Measurements from ENCODE around the gene ISCA2. TPM values are rescaled to one million over a fixed set of nuclear protein-coding genes. Genes with fewer than 3 reads are reported as not detected.
"Not testable (repeated sequence)": the region's sequence is repeated elsewhere in the genome, so short reads cannot be mapped to it uniquely, and the experiment has no call there.

The ISCA2 gene, protein sequence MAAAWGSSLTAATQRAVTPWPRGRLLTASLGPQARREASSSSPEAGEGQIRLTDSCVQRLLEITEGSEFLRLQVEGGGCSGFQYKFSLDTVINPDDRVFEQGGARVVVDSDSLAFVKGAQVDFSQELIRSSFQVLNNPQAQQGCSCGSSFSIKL
- 42.4 TPM for total RNA-seq (ENCODE audit: insufficient read depth, low replicate concordance)

DNA sequence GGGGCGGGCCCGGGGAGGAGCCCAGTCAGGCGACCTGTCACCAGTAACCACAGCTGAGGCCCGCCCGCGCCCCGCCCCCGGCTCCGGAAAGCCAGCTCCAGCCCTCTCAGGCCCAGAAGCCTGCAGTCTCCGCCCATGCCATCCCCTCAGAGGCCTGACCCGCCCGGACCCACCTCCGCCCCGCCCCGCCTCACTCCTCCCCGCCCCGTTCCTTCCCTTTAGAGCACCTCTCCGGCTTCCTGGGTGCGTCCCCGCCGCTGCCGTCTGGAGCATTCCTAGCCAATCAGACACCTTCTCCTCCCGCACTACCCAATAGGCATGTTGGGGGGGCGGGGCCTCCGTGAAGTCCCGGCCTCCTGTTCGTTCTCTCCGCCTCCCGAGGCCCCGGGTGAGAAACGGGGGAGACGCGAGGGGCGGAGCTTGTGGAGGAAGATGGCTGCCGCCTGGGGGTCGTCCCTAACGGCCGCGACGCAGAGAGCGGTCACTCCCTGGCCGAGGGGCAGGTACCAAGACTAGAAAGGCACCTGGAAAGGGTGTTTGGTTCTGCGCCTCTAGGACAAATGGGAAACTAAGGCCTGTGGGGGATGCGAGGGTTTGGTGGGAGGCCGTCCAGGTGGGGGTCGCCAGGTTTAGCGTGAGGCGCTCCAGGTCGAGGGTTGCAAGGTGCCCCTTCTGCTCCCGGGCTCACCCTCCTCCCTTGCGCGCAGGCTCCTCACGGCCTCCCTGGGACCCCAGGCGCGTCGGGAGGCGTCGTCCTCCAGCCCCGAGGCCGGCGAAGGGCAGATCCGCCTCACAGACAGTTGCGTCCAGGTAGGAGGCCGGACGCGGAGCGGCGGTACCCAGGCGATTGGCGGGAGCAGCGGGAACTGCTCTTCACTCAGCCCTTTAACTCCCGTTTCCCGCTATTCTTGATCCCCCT, at the start of gene ISCA2:
Gene ISCA2 (plus strand): TSS at position 423 of the 919 bp plus-strand sequence. CDS start 10 bp downstream, at position 433.
- peak; percentile 100 for DNase-seq (ENCODE audit: low spot score)

DNA sequence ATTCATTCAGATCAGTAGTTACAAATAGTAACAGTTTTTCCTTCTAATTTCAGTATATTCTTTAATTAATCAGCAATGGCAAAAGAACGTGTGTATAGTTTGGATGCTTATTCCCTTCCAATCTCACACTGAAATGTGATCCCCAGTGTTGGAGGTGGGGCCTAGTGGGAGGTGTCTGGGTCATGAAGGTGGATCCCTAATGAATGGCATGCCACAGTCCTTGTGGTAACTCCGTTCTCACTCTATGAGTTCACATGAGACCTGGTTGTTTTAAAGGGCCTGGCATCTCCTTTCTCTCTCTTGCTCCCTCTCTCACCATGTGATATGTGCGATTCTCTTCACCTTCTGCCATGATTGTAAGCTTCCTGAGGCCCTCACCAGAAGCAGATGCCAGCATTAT, 48.7 kb upstream of the ISCA2 start:
- DNase-seq (ENCODE audit: low spot score): no peak

DNA sequence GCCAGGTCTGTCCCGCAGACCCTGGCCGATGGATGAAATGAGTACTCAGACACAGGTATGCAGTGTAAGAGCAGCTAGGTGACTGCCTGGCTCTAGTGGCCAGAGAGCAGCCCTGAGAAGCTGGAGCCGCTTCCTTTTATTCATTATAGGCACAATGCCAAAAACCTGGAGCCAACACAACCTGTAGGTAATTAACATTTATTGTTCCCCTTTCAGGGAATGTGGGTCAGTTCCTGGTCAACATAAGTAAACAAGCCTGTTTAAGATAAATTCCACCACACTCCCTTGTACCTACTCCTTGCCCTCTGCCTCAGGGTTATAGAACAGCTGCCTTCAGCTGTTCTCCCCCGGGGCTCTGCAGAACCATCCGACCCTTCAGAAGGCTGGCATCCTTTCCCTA, 39.2 kb upstream of the ISCA2 start:
- not testable (repeated sequence) for DNase-seq (ENCODE audit: low spot score)

DNA sequence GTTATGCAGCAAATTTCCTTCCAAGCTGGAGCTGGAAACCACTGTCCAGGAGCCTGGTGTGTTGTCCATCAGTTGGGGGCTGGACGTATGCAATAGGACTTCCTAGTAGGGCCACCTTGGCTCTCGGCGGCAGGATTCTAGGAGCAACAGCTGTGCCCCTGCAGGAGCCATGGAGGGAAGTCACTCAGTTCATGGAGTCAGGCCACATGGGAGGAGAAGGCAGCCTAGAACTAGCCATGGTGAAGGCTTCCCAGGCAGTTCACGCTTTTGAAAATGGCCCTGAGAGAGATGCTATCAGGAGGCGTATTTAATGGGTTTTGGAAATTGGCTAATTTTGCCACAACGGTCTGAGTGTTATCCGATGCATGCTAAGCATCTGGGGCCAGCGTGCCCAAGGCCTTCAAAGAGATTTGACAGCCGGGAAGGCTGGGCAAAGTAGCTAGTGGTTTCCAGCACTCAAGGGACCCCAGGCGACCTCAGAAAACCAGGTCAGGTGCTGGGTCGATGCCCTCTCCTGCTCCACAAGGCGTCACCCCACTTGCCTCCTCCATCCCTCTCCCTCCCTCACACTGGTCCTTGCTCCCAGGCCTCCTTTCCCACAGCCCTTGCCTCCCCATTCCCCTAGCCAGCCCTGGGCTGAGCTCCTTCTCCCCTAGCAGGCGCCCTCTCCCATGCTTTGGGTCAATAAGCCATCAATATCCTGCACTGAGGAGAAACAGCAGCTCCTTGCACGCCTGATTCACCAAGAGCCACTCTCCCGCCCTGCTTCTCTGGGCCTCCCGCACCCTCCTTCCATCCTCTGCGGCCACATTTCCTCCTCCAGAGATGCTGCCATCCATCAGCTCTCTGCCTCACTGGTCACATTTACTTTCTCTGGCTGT, 36.6 kb upstream of the ISCA2 start:
- no peak for DNase-seq (ENCODE audit: low spot score)

DNA sequence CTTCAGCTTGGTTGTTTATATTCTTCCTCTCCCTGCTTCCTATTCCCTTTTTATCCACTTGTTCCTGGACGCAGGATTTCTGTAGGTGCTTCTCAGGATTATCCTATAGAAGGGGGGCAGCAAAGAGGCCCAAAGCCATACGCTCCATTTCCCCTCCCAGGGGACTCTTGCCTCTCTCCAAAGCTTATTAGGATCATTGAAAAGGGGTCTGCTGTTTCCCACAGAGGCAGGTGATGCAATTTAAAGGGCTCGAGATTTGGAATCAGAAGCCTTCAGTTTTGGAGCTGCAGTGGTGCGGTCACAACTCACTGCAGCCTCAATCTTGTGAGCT, 36.0 kb upstream of the ISCA2 start:
- DNase-seq (ENCODE audit: low spot score): no peak

DNA sequence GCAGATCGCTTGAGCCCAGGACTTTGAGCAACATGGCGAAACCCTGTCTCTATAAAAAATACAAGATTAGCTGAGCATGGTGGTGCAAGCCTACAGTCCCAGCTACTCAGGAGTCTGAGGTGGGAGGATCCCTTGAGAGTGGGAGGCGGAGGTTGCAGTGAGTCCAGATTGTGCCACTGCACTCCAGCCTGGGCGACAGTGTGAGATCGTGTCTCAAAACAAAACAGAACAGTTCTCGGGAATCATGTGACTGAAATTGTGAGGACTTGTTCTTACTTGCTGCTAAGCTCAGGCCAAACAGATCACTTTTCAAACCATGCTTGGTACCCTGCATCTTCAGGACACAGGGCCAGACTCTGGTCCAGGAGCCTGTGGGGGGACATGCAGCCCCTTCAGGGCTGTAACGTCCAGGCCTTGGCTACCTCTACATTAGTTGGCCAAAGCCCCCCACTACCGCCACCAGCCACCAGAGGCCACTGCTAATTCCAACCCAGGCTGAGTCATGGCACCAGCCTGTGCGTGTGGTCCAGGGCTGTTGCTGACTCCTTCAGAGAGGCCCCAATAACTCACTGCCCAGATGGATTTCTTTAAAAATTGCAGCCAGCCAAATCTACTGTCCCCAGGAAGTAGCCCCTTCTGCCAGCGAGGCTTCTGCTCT, 34.1 kb upstream of the ISCA2 start:
- DNase-seq (ENCODE audit: low spot score): peak; percentile 10

DNA sequence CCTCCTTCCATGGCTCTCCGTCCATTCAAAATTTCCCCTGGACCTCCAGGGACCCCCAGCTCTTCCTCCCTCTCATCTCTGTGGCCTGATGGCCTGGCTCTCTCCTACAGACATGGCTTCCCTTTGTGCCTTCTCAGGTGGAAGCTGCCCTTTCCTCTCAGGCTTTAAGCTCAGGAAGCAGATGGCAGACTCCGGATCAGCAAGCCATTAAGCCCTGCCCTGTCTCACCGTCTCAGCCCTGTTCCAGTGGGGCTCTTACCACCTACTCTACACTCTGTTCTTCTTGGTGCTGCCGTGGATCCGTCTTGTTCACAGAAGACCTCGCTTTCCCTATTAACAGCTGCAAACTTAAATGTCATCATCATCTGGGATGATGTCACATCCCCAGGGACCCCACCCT, 33.6 kb upstream of the ISCA2 start:
- no peak for DNase-seq (ENCODE audit: low spot score)

DNA sequence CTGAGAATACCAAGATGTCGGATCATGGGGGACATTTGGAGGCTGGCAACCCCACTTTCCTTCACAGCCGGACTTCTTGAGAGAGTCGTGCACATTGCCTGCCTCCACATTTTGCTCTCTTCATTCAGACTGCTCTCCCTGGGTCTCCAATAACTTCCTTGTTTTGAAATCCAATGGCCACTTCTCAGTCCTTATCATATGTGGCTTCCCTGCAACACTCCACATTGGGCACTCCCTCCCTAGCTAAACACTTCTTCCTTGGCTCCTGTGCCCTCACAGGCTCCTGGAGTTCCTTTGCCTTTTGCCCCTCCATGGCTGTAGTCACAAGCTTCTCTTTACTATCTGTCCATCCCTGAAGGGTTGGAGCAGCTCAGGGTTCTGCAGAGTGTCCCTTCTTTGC, 30.6 kb upstream of the ISCA2 start:
- DNase-seq (ENCODE audit: low spot score): no peak

DNA sequence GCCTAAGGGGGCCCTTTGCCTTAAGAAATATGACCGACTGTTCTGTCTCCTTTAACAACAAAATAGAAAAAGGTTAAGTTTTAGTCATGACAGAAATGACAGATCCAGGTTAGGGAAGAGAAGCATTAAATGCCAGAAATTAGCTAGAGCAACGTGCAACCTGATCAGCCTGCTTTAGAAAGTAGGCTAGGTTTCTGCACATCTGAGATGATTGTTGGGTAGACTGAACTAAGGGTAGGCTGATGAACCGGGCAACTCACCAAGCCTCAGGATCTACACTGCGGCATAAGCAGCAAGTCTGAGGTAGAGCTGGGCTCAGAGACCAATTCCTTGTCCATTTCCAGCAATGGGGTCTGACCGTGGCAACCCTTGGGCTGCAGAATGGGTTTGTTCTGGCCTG, 29.9 kb upstream of the ISCA2 start:
- DNase-seq (ENCODE audit: low spot score): no peak

DNA sequence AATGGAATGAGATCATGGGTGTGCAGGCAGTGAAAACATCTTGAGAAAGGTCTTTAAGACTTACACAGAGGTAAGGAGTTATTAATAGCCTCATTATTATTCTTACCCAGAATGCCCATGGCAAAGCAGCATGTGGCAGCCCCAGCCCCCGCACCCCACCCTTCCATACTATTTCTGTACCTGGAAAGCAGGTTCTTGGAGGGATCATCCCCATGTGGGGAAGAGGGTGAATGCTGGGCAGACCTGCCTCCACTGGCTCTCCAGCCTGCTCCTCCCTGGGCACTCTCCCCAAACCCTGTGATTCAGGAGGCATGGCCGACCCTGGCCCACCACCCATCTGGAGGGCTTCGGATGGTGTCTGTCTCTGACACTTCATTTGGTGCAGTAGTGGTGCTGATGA, 28.8 kb upstream of the ISCA2 start:
- no peak for DNase-seq (ENCODE audit: low spot score)

DNA sequence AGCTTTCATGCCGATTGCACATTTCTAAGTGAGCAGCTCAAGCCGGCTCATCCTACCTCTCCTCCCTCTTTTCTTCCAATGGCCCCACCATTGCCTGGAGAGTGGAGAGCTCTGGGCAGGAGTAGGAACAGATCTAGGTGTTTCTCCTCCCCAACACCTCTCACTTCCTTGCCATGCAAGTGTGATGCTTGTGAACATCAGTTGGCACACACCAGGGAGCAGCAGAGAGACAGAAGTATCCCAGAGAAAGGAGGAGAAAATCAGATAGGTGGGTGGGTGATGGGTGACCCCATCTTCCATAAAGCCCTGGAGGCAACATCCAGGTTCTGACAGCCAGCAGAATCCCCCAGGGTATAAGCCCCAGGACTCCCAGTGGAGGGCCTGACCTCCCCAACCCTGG, 28.2 kb upstream of the ISCA2 start:
- no peak for DNase-seq (ENCODE audit: low spot score)

DNA sequence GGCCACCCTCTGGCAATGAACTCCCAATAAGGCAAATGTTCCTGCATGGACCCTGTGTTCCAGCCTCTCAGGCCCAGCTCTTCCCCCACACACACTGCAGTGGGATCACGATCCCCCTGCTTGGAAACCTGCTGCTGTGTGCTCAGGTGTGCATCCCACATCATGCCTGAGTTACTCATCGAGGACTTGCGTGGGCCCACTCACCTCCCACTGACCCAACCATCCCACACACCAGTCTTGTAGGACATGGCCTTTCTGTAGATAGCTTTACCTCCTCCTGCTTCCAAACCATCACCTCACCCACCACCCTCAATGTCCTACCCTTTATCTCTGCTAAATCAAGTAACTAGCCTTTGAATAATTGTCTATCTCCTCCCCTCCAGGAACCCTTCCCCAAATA, 25.1 kb upstream of the ISCA2 start:
- no peak for DNase-seq (ENCODE audit: low spot score)

DNA sequence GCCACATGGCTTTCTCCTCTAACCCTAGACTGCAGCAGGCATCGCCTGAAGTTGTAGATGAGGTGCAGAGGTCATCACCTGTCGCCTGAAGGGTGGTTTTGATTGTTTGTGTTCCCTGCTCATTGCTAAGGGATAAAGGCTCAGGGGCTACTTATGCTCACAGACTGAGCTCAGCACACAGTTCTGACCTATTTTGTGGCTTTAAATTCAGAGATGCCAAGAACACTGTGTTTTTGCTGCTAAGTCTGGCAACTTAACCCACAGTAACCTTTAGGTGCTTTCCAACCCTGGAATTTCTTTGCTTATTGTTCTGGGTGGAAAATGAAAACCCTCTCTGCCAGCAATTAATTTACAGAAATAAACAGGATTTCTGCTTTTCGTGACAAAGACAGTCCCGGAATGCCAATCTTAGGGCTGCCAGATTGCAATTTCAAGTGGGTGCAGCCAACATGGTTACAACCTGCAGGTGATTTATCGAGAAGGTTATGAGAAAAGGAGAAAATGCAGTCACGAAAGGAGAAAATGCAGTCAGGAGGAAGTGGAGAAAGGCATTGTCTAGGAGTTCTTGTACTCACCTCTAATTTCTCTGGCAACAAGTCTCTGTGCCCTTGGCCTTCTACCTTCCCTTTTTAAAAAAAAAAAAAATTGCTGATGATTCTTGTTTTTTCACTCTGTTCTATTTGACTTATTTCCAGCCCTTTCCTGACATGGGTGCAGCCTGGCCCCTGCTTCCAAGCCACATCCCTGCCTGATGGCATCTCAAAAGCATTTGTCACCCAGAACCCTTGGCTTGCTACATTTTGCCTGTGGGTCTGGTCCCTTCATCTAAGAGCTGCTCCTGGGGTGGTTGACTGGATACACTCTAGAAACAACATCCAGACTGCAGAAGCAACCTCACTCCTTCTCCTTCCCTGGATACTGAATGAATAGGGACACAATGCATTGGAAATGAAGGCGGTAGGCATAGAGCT, 23.7 kb upstream of the ISCA2 start:
- DNase-seq (ENCODE audit: low spot score): no peak

DNA sequence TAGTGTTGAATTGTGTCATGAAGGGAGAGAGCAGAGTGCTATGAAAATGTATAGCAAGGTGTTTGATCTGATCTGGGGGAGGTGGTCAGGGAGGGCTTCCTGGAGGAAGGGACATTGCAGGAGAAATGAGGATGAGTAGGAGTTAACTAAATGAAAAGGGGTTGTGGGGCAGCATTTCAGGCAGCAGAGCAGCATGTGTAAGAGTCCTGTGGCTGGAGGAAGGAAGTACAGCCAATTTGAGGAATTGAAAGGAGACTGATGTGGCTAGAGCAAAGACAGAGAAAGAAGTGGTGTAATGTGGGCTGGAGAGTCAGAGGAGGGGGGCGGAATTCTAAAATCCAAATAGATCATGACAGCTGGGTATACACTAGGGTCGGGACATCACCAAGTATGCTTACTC, 21.0 kb upstream of the ISCA2 start:
- no peak for DNase-seq (ENCODE audit: low spot score)

DNA sequence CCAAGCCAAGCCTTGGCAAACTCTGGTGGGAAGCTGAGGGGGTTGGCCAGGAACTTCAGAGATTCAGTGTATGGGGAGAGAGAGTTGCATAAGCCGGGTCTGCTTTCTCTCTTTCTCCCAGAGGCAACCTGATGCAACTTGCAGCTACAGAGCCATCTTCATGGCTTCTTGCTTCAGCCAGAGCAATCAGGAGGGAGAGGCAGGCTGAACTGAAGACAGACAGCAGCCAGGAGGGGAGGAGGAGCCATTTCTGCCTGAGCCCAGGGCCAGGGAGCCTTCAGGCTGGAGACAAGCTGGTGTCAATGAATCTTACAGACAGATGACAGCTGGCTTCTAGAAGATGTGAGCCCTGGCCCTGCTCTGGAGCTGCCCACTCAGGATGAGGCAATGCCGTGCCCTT, 19.2 kb upstream of the ISCA2 start:
- no peak for DNase-seq (ENCODE audit: low spot score)

DNA sequence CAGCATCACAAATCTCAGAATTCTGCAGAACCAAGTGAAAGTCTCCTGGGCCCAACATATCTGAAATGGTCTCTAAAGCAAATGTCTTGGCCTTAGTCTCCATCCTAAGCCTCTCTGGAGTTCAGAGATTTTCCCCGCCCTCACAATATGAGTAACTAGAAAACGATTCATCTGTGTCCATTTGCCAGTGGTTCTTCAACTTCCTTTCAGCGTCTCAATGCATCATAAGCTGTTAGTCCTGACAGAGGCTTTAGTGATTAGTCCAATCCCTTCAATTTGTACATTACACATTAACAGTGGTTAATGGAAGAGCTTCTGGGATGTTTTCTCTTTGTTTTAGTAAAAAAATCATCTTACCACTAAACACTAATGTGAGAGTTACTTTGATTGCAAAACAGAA, 17.9 kb upstream of the ISCA2 start:
- peak; percentile 12 for DNase-seq (ENCODE audit: low spot score)

DNA sequence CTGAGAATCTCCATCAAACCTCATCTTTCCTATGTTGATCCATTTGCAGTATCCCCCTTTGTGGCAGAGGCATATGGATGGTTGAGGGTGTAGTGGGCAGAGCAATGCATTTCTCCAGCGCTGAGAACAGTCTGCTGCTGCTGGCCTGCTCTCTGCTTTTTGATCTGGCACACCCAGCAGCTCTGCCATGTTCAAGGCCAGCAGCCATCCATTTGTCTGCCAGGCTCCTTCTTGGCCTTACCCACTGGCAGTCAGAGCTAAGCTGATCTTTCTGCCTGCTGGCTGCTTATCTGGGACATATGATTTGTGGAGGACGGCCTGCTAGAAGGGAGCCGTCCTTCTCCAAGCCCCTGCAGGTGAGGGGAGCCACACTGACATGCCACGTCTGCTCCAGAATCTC, 17.5 kb upstream of the ISCA2 start:
- DNase-seq (ENCODE audit: low spot score): no peak

DNA sequence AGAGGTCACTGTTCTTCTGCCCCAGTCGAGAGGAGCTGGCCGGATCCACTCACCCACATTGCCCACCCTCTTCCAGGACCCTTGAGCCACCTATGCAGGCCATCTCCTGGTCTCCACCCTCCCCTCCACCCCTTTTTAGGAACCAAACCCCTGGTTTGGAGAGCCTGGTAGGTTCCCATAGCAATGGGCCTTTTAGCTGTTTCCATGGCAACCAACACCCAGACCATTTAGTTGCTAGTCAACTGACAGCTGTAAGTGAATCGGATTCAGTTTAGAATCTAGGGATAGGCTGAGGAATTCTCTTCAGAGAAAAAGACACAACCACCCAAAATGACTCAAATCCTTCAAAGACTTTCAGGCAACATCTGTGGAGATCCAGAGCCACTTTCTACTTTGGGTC, 17.0 kb upstream of the ISCA2 start:
- DNase-seq (ENCODE audit: low spot score): no peak

DNA sequence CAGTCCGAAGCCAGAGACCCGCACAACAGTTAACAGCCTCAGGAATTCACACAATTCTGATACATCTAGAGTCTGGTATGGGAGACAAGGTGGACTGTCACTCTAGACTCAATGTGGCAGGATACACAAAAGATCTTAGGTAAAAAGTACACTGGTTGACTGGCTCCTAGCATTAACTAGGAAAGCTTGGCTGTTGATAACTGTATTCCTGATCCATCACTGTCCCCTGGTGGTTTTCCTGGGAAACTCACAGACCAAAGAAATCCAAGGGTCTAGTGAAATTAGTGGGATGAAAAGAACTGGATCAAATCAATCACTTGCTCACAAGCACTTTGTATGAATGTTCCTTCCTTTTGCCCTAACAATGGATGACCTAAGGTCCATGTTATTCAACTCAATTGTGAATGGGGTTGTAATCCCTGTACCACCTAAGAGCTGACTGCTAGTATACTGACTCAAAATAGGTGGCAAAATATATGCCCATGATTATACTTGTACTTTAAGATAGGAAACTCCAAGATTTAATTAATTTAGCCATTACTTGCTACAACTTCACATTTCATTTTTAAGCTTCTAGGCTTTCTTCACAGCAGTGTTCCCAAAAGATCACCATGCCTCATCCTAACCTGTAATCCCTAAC, 14.4 kb upstream of the ISCA2 start:
- peak; percentile 14 for DNase-seq (ENCODE audit: low spot score)

DNA sequence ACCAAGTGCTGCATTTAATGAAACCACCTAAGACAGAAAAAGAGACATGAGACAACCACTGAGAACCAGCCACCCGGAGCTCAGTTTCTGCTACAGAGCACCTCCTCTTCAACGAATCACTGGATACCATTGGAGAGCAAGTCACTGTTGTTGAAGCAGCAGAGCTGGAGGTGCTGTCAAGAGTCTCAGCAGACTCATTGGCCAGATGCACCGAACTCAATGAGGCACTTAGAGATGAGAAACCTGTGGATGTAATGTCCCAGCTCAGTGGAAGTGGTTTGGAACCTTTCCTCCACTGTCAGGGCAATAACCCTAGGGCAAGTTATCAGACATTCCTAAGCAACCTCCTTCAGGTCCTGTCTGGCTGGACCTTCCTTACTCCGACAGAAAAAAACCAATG, 13.5 kb upstream of the ISCA2 start:
- no peak for DNase-seq (ENCODE audit: low spot score)
